ENCODE results near the gene ZNF497.

The ZNF497 gene

GRCh38 chr19:58318297-58318696, 44.3 kb downstream of the ZNF497 start:
- Histone ChIP-seq H3K4me2 (ENCODE audit: low read depth, low read length, poor library complexity, severe bottlenecking) (no peak overlapping the region), H3K27ac (ENCODE audit: low read depth, low read length) (no peak overlapping the region), H3K9me3 (ENCODE audit: insufficient read depth, low read length) (no peaks in the 10 kb centered on the region), H3K36me3 (ENCODE audit: low read length) (peaks cover 6% of the 10 kb centered on the region), H3F3A (ENCODE audit: insufficient read depth) (0 out of 2 replicates have a peak, but pooled peaks cover 4% of the 10 kb centered on the region), H3K9ac (ENCODE audit: low read length) (no peak overlapping the region), H3K27me3 (ENCODE audit: low read length) (no peaks in the 10 kb centered on the region), H3K4me3 (ENCODE audit: insufficient read depth, low read length, poor library complexity, severe bottlenecking) (no peak overlapping the region), H4K20me1 (ENCODE audit: low read depth, low read length) (no peaks in the 10 kb centered on the region), H3K79me2 (ENCODE audit: insufficient read depth, low read length) (no peaks in the 10 kb centered on the region), H3K9me2 (replicated peaks; ENCODE audit: insufficient read depth, low read length) (no peaks in the 10 kb centered on the region), H2AFZ (ENCODE audit: low read depth, low read length, severe bottlenecking) (no peak overlapping the region)
- TF ChIP-seq EZH2phosphoT487 (conservative IDR thresholded peaks at IDR 0.05; ENCODE audit: low read length) (no peak), CTCF (IDR thresholded peaks at IDR 0.05; ENCODE audit: insufficient read depth, low read length, poor library complexity, severe bottlenecking) (no peak)

GRCh38 chr19:58317476-58318072, 45.0 kb downstream of the ZNF497 start:
- Histone ChIP-seq H4K20me1 (ENCODE audit: low read depth, low read length) (no peaks in the 10 kb centered on the region), H3F3A (ENCODE audit: insufficient read depth) (0 out of 2 replicates have a peak, but pooled peaks cover 4% of the 10 kb centered on the region), H3K79me2 (ENCODE audit: insufficient read depth, low read length) (no peaks in the 10 kb centered on the region), H3K9me3 (ENCODE audit: insufficient read depth, low read length) (no peaks in the 10 kb centered on the region), H3K36me3 (ENCODE audit: low read length) (peaks cover 8% of the 10 kb centered on the region), H3K9me2 (replicated peaks; ENCODE audit: insufficient read depth, low read length) (no peaks in the 10 kb centered on the region), H3K4me2 (ENCODE audit: low read depth, low read length, poor library complexity, severe bottlenecking) (no peak overlapping the region), H3K9ac (ENCODE audit: low read length) (no peak overlapping the region), H3K27me3 (ENCODE audit: low read length) (no peaks in the 10 kb centered on the region), H2AFZ (ENCODE audit: low read depth, low read length, severe bottlenecking) (no peak overlapping the region), H3K27ac (ENCODE audit: low read depth, low read length) (no peak overlapping the region), H3K4me3 (ENCODE audit: insufficient read depth, low read length, poor library complexity, severe bottlenecking) (no peak overlapping the region)
- TF ChIP-seq CTCF (IDR thresholded peaks at IDR 0.05; ENCODE audit: insufficient read depth, low read length, poor library complexity, severe bottlenecking) (no peak), EZH2phosphoT487 (conservative IDR thresholded peaks at IDR 0.05; ENCODE audit: low read length) (no peak)

GRCh38 chr19:58315580-58315979, 47.0 kb downstream of the ZNF497 start:
- H2AFZ ChIP-seq (ENCODE audit: low read depth, low read length, severe bottlenecking): no peak overlapping the region
- H3K4me2 ChIP-seq (ENCODE audit: low read depth, low read length, poor library complexity, severe bottlenecking): no peak overlapping the region
- no peaks in the 10 kb centered on the region; the same call in 1 of the 2 replicates for H4K20me1 ChIP-seq (ENCODE audit: low read depth, low read length)
- 0 out of 2 replicates have a peak, but pooled peaks cover 10% of the 10 kb centered on the region for H3K79me2 ChIP-seq (ENCODE audit: insufficient read depth, low read length)
- H3K4me3 ChIP-seq (ENCODE audit: insufficient read depth, low read length, poor library complexity, severe bottlenecking): no peak overlapping the region
- H3F3A ChIP-seq (ENCODE audit: insufficient read depth): 0 out of 2 replicates have a peak, but pooled peaks cover 4% of the 10 kb centered on the region
- no peaks in the 10 kb centered on the region for H3K9me3 ChIP-seq (ENCODE audit: insufficient read depth, low read length)
- H3K27ac ChIP-seq (ENCODE audit: low read depth, low read length): no peak overlapping the region
- H3K36me3 ChIP-seq (ENCODE audit: low read length): peaks cover 18% of the 10 kb centered on the region
- no peaks in the 10 kb centered on the region for H3K9me2 ChIP-seq (replicated peaks; ENCODE audit: insufficient read depth, low read length)
- no peak overlapping the region for H3K9ac ChIP-seq (ENCODE audit: low read length)
- no peaks in the 10 kb centered on the region for H3K27me3 ChIP-seq (ENCODE audit: low read length)
- no peak for TF ChIP-seq EZH2phosphoT487 (conservative IDR thresholded peaks at IDR 0.05; ENCODE audit: low read length)
- no peak for TF ChIP-seq CTCF (IDR thresholded peaks at IDR 0.05; ENCODE audit: insufficient read depth, low read length, poor library complexity, severe bottlenecking)

Measured in SU-DHL-6 (cell line).